Nephron (organoid): ENCODE measurements around the gene ADGRD2.

Experiments
- H3K27ac Mint-ChIP-seq, 3 experiments: 2 replicates each; pipeline ENCODE4 v1.8.0; 2020; ENCODE audit warnings: mixed read lengths in 3 of 3, mild to moderate bottlenecking in 2 of 3, moderate library complexity in 1 of 3
- H3K27me3 Mint-ChIP-seq: 2 replicates; pipeline ENCODE4 v1.8.0; 2021; ENCODE audit warnings: low read depth, mild to moderate bottlenecking, moderate library complexity, mixed read lengths
- H3K36me3 Mint-ChIP-seq: 2 replicates; pipeline ENCODE4 v1.8.0; 2020; ENCODE audit warnings: low read depth, mixed read lengths
- H3K4me1 Mint-ChIP-seq: 2 replicates; pipeline ENCODE4 v1.8.0; 2020; ENCODE audit warnings: mixed read lengths
- H3K4me3 Mint-ChIP-seq, 3 experiments: 2 replicates each; pipeline ENCODE4 v1.8.0; 2020; ENCODE audit warnings: mild to moderate bottlenecking in 3 of 3, mixed read lengths in 3 of 3, moderate library complexity in 2 of 3
- H3K9me3 Mint-ChIP-seq: 2 replicates; pipeline ENCODE4 v1.8.0; 2020; ENCODE audit warnings: mixed read lengths
- TF ChIP-seq, protein P1 (sequence below), 3 experiments: fragments of 200-600 bp; sonication (generic); IDR thresholded peaks; one replicate each; pipeline ENCODE4 v1.5.0; 2021; ENCODE audit warnings: antibody characterized with exemption in 3 of 3; ENCODE audit not compliant: unreplicated experiment in 3 of 3

Gene ADGRD2

DNA sequence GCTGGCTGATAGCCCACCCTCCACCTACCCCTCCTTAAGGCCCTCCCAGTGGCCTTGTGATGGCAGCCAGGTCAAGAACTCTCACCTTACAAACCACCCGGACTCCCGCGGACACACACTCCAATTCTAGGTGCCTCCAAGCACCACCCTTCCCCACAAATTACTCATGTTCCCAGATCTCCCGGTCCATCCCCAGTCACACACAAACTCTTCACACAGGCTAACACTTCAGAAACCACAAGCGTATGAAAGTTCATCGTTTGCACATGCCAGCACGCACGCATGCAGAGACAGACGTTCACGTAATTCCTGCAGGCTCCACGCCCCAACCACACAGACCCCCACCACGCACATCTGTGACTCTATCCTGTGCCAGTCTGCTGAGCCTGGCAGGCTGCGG is 39.0 kb downstream of the ADGRD2 start:
- H3K36me3 Mint-ChIP-seq, result no peaks in the 10 kb centered on the region
- no peak overlapping the region for H3K4me3 Mint-ChIP-seq
- peaks cover 59% of the 10 kb centered on the region for H3K27me3 Mint-ChIP-seq
- H3K27ac Mint-ChIP-seq, result no peak overlapping the region
- no peaks in the 10 kb centered on the region for H3K4me1 Mint-ChIP-seq
- no peaks in the 10 kb centered on the region for H3K9me3 Mint-ChIP-seq
- TF ChIP-seq, protein P1, sequence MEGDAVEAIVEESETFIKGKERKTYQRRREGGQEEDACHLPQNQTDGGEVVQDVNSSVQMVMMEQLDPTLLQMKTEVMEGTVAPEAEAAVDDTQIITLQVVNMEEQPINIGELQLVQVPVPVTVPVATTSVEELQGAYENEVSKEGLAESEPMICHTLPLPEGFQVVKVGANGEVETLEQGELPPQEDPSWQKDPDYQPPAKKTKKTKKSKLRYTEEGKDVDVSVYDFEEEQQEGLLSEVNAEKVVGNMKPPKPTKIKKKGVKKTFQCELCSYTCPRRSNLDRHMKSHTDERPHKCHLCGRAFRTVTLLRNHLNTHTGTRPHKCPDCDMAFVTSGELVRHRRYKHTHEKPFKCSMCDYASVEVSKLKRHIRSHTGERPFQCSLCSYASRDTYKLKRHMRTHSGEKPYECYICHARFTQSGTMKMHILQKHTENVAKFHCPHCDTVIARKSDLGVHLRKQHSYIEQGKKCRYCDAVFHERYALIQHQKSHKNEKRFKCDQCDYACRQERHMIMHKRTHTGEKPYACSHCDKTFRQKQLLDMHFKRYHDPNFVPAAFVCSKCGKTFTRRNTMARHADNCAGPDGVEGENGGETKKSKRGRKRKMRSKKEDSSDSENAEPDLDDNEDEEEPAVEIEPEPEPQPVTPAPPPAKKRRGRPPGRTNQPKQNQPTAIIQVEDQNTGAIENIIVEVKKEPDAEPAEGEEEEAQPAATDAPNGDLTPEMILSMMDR (IDR thresholded peaks at IDR 0.05; ENCODE audit: unreplicated experiment in 3 of 3), result no peak

DNA sequence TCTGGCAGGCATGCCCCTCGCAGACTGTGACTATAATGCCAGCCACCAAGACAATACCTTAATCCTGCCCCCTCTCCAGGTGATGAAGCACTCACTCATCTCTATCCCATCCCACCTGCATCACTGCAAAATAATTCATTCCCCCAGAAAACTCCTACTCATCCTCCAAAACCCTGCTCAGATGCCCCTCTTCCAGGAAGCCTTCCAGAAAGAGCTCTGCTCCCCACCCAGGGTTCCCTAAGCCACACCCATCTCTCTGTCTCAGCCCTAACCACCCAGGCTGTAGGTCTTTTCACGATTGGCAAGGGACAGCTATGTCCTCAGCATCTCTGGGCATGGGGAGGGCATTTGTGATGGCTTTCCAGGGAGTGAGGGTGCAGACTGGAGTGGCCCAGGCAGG is 39.8 kb downstream of the ADGRD2 start:
- no peaks in the 10 kb centered on the region for H3K9me3 Mint-ChIP-seq
- H3K4me1 Mint-ChIP-seq, result no peaks in the 10 kb centered on the region
- no peaks in the 10 kb centered on the region for H3K36me3 Mint-ChIP-seq
- H3K27me3 Mint-ChIP-seq, result peaks cover 57% of the 10 kb centered on the region
- H3K27ac Mint-ChIP-seq, result no peak overlapping the region
- TF ChIP-seq, protein P1 (IDR thresholded peaks at IDR 0.05; ENCODE audit: unreplicated experiment in 3 of 3), result no peak
- H3K4me3 Mint-ChIP-seq, result no peak overlapping the region

DNA sequence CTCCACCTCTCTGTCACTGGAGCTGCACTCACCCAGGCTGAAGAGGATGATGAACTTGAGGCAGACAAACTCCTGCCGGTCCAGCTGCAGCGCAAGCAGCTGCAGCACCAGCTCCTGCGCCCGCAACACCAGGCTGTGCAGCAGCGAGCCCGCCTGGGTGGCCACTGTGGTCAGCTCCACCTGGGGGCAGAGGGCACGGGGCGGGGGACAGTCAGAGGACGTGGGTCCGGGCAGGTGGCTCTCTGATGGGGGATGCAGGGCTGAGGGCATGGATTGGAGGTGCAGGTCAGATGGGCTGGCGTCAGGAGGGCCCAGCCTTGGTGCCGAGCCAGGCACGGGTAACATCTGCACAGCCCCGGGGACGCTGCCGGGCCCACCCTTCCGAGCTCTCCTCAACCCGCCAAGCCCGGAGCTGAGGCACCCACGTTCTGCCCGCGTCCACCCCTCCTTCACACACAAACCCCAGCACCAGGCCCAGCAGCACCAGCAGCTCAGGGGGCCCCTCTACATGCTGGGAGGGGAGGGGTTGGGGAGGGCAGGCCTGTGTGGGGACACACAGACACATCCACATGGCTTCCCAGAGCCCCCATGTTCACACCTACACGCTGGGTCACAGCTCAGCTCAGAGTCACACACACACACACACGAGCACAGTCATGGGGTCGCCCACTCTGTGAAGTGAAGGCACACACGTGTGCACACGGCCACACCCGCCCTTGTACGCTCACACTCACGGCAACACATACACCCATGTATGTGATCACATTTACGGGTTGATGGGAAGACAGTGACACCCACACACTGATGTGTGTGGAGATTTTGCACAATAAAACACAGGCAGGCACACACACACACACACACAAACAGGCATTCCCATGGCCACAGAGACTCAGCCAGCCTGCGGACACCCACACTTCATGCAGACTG is 41.1 kb downstream of the ADGRD2 start:
- TF ChIP-seq, protein P1 (IDR thresholded peaks at IDR 0.05; ENCODE audit: unreplicated experiment in 3 of 3), result no peak
- Mint-ChIP-seq H3K4me3 (no peak overlapping the region), H3K9me3 (no peaks in the 10 kb centered on the region), H3K36me3 (no peaks in the 10 kb centered on the region), H3K27me3 (peaks cover 57% of the 10 kb centered on the region), H3K27ac (no peak overlapping the region), H3K4me1 (no peaks in the 10 kb centered on the region)

DNA sequence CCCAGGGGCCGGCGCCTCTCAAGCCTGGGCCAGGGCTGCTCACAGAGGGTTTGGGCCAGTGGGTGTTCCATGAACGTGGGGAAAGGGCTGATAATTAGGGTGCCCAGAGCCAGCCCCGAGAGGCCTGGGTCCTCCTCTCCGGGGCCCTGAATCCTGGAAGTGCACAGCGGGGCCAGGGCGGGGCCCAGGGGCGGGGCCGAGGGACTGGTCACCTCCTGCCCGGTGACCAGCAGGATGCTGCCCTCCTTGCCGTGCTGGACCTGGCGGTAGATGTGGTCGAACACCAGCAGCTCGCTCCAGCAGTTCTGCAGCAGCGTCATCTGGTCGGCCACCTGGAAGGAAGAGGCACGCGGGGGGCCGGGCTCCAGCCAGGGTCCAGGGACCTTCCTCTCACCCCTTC is 42.6 kb downstream of the ADGRD2 start:
- Mint-ChIP-seq H3K4me3 (no peak overlapping the region), H3K4me1 (no peaks in the 10 kb centered on the region), H3K27me3 (peaks cover 61% of the 10 kb centered on the region), H3K36me3 (no peaks in the 10 kb centered on the region), H3K27ac (no peak overlapping the region), H3K9me3 (no peaks in the 10 kb centered on the region)
- TF ChIP-seq, protein P1 (IDR thresholded peaks at IDR 0.05; ENCODE audit: unreplicated experiment in 3 of 3), result no peak

DNA sequence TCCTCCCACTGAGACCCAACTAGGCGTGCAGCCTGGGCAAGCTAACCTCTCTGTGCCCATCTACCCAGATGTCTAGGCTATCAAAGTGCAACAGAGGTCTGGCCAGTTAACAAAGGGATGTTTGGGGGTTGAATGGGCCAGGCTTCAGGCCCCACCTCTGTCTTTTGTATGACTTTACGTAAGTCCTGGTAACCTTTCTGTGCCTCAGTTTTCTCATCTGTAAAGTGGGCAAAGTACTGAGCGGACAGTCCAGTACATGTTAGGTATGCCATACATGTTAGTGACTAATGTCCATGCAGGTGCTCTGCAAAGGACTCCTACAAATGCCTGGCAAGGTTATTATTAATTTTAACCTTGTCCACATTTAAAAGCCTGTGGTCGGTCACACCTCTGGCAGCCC is 43.0 kb downstream of the ADGRD2 start:
- TF ChIP-seq, protein P1 (IDR thresholded peaks at IDR 0.05; ENCODE audit: unreplicated experiment in 3 of 3), result no peak
- no peaks in the 10 kb centered on the region for H3K36me3 Mint-ChIP-seq
- no peak overlapping the region for H3K4me3 Mint-ChIP-seq
- H3K27ac Mint-ChIP-seq, result no peak overlapping the region
- no peaks in the 10 kb centered on the region for H3K9me3 Mint-ChIP-seq
- H3K4me1 Mint-ChIP-seq, result no peaks in the 10 kb centered on the region
- H3K27me3 Mint-ChIP-seq, result peaks cover 61% of the 10 kb centered on the region
